Choroid plexus epithelial cell (primary cell): Measurements from ENCODE around the gene RERE.
"Not testable (repeated sequence)": the region's sequence is repeated elsewhere in the genome, so short reads cannot be mapped to it uniquely, and the experiment has no call there.

Experiments
- DNase-seq: peaks from one replicate; pipeline ENCODE4 v3.0.0-alpha.2; 2010; ENCODE audit warnings: low read depth
- H3K4me3 ChIP-seq: 2 replicates; pipeline ENCODE4 v1.5.1; 2011; ENCODE audit warnings: low read depth, mild to moderate bottlenecking, control low read depth, low read length, moderate library complexity
- TF ChIP-seq, protein P1 (sequence below): conservative IDR thresholded peaks from 2 replicates; pipeline ENCODE4 v1.5.1; 2011; ENCODE audit warnings: low read depth, mild to moderate bottlenecking, control low read depth, inconsistent platforms, low read length, moderate library complexity

The RERE gene

DNA sequence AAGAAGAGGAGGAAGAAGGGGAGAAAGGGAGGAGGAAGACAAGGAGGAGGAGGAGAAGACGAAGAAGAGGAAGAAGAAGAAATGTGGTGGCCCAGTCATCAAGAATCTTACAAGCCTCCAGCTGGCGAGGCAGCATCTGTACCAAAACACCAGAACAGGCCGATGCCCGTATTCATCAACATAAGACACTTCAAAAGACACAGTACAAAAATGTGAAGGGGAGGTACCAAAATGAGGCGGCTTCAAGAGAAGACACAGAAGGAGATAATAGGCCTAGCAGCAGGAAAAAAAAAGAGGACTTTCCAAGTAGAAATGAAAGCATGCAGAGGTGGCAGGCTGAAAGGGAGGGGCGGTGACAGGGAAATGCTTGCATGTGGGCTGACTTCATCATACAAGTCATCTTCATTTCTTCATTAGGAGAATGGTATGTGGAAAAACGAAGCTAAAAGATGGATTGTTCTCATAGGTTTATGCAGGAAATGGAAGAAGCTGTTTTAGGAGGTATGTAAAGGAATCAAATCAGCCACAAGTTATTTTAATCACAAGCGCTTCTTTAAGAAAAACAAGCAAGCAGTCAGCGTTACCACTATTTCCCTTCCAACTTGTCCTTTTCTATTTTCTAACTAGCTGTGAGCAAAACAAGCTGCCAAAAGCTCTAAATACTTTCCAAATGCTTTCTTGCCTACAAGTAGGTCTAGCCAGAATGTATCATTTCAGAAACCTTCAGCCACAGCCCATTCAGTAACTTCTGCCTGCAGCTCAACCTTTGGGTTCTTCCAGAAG lies 307.2 kb downstream of the RERE start:
- H3K4me3 ChIP-seq = peak overlapping the region; percentile 15

DNA sequence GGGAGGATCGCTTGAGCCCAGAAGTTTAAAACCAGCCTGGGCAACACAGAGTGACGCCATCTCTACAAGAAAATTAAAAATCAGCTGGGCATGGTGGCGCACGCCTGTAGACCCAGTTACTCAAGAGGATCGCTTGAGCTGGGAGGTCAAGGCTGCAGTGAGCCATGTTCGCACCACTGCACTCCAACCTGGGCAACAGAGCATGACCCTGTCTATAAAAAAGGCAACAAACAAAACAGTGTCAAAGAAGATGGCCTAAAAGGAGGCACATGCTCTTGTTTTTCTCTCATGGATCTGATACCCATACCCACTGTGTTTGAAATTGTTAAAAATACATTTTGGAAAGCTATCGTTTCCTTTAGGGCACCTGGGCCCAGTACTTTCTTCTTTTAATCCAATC lies 307.9 kb downstream of the RERE start:
- TF ChIP-seq, protein P1, sequence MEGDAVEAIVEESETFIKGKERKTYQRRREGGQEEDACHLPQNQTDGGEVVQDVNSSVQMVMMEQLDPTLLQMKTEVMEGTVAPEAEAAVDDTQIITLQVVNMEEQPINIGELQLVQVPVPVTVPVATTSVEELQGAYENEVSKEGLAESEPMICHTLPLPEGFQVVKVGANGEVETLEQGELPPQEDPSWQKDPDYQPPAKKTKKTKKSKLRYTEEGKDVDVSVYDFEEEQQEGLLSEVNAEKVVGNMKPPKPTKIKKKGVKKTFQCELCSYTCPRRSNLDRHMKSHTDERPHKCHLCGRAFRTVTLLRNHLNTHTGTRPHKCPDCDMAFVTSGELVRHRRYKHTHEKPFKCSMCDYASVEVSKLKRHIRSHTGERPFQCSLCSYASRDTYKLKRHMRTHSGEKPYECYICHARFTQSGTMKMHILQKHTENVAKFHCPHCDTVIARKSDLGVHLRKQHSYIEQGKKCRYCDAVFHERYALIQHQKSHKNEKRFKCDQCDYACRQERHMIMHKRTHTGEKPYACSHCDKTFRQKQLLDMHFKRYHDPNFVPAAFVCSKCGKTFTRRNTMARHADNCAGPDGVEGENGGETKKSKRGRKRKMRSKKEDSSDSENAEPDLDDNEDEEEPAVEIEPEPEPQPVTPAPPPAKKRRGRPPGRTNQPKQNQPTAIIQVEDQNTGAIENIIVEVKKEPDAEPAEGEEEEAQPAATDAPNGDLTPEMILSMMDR = no peak
- no peak for DNase-seq
- H3K4me3 ChIP-seq = no peak overlapping the region

More for the DNA sequence above, 307.2 kb downstream of the RERE start:
- DNase-seq = peak; percentile 89
- TF ChIP-seq, protein P1 = no peak

GRCh38 chr1:8506995-8507615 lies 310.3 kb downstream of the RERE start:
- no peak overlapping the region for H3K4me3 ChIP-seq
- TF ChIP-seq, protein P1 = no peak
- DNase-seq = peak; percentile 15

DNA sequence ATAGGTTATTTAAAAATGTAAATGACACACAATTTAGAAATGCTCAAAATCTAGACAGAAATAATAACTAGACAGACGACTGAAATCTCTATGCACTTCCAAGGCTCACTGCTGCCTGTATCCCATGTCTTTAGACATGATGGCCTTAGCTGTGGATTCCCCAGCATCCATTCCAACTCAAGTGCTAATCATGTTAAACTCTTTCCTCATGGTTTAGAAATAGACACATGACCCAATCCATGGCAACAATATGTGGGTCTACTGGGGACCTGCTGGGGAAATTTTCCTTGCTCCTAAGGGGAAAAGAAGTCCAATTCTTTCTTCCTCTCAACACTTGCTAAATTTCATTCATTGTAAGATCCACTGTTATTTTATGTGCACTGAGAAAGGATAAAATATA lies 311.0 kb downstream of the RERE start:
- TF ChIP-seq, protein P1 = no peak
- H3K4me3 ChIP-seq = no peak overlapping the region
- DNase-seq = no peak

DNA sequence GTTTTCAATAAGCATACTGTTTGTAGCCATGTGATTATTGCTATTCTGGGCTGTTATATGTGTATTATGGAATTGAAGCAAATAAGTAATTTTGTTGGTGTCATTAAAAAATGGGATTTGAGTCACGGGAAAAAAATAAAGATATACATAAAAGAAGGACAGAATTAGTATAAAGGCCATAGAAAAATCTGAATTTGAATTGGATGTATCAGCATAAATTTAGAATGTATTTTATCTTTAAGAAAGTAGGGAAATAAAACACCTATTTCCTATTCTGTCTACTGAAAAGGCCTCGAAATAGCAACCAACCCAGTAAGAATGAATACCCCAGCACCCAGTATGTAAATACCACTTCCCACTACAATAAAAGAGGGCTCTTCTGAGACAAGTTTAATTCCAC lies 313.6 kb downstream of the RERE start:
- H3K4me3 ChIP-seq = no peak overlapping the region
- no peak for DNase-seq
- TF ChIP-seq, protein P1 = no peak

DNA sequence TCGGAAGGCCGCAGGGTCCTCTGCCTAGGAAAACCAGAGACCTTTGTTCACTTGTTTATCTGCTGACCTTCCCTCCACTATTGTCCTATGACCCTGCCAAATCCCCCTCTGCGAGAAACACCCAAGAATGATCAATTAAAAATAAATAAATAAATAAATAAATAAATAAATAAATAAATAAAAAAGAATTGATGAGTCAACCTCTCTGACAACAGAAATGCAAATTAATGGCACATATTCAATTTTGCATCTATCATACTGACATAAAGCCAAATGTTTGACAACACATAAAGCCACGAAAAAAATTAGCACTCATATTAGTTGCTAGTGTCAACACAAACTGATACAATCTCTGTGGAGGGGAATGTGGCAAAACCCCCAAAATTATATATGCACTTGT lies 314.5 kb downstream of the RERE start:
- H3K4me3 ChIP-seq, DNase-seq: not testable (repeated sequence)

DNA sequence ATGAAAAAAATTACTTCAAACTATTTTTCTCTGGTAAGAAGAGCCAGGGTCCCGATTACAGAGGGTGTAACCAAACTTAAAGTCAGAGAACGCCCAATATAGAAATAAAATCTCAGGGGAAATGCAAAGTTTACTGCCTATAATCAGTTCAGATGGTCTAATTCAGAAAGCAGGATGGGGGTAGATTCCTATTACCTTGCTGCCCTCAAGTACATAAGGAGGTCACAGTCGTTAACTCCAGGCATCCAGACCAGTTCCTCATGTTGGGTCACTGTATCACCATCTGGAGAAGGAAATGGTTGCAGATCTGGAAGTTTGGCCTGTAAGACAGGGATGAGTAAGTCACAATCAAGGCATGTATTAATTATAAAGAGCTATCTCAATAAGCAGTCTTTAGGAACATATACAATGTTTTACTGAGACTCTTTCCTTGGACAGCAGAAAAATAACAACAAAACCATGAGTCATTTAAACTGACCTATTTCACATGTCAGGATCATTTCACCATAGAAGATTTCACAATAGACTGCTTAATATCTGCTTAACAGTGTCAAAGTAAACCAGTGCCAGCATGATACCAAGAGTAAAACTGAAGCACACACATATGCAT lies 320.1 kb downstream of the RERE start:
- H3K4me3 ChIP-seq = no peak overlapping the region
- peak; percentile 85 for DNase-seq
- TF ChIP-seq, protein P1 = no peak
